ENCODE data around the gene OR4S2. TPM values are rescaled to one million over a fixed set of nuclear protein-coding genes. Genes with fewer than 3 reads are reported as not detected.

OR4S2 gene
- total RNA-seq (2014; rRNA removed; shearing (Covaris generic); ENCODE audit: low replicate concordance), result not detected in 2 replicates

DNA sequence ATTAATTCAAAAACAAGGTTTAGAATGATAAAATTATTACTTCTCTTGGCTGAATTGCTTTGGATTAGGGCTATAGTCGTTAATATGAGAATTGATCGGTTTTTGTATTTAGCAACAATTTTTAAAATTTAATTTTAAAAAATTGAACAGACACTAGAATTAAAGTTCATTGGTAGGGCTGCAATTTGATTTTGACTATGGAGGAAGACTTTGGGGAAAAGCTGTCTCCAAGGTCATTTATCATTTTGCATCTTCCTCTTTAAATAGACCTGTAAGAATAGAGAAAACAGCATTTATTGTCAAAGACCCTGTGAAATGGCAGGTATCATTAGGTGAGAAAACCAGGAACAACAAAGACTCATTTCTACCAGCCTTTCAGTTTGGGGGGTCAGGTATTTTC is at the start of gene OR4S2:
TSS of gene OR4S2 (plus strand) at position 301 of the 400 bp plus-strand sequence. CDS start 2,577 bp downstream, outside the sequence.
- in situ Hi-C loops (cut with HindIII; ENCODE audit: low pct_unique_long_range_greater_than_20kb, low sequenced_read_pairs), result no loop called here
- no peak for DNase-seq (ENCODE audit: low read depth)

DNA sequence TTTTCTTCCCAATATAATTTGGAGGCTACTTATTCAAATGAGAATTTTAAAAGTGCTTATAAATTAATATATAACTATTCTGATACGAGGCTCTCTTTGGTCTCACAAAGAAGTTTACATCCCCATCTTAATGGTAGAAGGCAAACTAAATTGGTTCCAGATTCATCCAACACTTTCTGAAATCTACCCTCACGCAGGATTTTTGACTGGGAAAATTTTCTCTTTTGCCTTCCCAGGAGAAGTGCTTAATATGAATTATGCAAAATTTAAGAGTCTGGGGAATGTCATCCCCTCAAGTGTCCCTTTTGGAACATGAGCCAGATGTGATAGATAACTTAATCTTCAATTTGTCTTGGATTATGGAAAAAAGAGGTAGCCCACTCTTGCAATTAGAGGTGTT is 40.6 kb upstream of the OR4S2 start, which contains the start of gene OR4C11:
TSS of gene OR4C11 (minus strand) at position 101 of the 400 bp plus-strand sequence. CDS start 3,272 bp downstream, outside the sequence.
- no peak for DNase-seq (ENCODE audit: low read depth)
- in situ Hi-C loops (cut with HindIII; ENCODE audit: low pct_unique_long_range_greater_than_20kb, low sequenced_read_pairs), result no loop called here

DNA sequence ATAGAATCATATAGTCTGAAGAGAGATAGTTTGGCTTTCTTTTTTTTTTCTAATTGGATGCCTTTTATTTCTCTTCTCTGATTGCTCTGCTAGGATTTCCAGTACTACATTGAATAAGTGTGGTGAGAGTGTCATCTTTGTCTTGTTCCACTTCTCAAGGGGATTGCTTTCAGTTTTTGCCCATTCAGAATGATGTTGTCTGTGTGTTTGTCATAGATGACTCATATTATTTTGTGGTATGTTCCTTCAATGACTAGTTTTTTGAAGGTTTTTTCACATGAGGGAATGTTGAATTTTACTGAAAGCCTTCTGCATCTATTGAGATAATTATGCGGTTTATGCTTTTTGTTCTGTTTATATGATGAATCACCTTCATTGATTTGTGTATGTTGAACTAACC is 23.6 kb upstream of the OR4S2 start:
- in situ Hi-C loops (cut with HindIII; ENCODE audit: low pct_unique_long_range_greater_than_20kb, low sequenced_read_pairs), result no loop called here
- DNase-seq (ENCODE audit: low read depth), result no peak

GRCh38 chr11:55634813-55635212 is 13.3 kb upstream of the OR4S2 start, which contains the start of gene OR4P4:
Gene OR4P4, plus strand, starts transcription at chr11:55635113.
- in situ Hi-C loops (cut with HindIII; ENCODE audit: low pct_unique_long_range_greater_than_20kb, low sequenced_read_pairs), result no loop called here
- no peak for DNase-seq (ENCODE audit: low read depth)

DNA sequence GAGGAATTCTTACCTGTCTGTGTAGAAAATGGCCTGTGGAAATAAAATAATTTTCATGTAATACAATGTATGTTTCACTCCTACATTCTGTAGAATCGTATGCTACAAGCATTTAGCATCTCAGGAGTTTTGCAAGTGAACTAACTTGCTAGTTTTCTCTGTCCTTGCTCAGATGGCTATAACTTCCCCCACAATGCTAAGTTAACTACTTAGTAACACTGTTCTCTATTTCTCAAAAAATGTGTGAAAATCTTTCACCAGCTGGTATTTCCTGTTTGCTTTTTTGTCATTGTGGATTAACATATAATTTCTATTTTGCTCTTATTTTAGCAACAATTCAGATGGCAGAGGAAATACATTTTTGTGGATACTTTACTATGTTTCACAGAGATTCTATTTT is 4.4 kb downstream of the OR4S2 start:
- in situ Hi-C loops (cut with HindIII; ENCODE audit: low pct_unique_long_range_greater_than_20kb, low sequenced_read_pairs), result no loop called here
- no peak for DNase-seq (ENCODE audit: low read depth)

DNA sequence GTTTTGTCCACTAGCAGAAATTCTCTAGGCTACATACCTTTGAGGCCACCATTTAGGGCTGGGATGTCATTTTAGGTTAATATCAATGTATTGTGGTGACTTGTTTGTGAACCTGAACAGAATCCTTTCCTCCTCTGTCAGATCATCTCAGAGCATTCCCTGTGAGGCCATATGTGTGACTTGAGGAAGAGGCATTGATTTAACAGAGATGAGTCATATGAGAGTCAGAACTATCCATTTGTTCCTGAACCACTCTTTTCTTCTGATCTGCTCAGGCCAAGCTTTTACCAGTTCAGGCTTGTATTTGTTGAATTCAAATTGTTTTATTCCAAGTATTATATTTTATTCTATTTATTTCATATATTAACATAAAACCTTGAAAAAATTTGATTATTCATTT is 7.0 kb downstream of the OR4S2 start:
- in situ Hi-C loops (cut with HindIII; ENCODE audit: low pct_unique_long_range_greater_than_20kb, low sequenced_read_pairs), result no loop called here
- DNase-seq (ENCODE audit: low read depth), result no peak

DNA sequence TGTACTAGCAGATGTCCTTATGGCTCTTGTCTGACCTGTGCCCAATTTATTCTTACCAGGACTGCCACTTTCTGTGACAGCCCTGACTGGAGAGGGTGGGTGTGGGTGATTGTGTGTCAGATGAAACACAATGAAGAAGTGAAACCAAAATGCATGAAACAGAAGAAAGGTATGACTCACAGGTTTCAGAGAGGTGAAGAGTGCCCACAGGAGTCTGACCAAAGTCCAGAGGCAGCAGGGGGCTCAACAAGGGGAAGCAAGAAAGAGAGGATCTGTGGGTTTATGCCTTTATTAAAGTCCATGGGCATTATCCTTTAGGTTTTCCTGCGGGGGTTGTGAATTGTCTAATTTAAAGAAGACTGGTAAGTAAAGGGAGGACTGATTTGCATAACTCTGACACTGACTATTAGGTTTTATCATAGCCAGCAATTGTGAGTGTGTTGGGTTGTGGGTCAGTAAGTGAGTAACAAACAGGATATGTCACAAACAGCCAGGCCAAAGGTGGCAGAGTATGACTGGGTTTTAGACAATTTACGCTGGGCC is 10.0 kb downstream of the OR4S2 start:
- in situ Hi-C loops (cut with HindIII; ENCODE audit: low pct_unique_long_range_greater_than_20kb, low sequenced_read_pairs), result no loop called here
- DNase-seq (ENCODE audit: low read depth), result no peak

DNA sequence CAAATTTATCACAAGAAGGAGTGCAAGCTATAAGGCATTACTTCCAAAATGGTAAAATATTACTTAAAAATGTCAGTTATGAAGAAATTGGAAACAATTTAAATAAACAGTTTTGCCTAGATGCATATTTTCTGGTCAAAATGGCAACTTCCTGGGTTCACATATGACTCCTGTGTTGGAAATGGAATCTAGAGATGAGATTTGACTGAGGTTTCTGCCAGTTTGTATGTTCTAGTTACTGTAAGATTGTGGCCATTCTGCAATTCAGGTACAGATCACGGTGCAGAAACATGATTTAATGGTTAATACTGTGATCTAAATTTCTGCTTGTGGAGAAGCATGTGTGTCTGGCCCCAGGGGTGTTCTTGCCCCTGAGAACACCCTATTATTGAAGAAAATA is 10.5 kb downstream of the OR4S2 start:
- in situ Hi-C loops (cut with HindIII; ENCODE audit: low pct_unique_long_range_greater_than_20kb, low sequenced_read_pairs), result no loop called here

DNA sequence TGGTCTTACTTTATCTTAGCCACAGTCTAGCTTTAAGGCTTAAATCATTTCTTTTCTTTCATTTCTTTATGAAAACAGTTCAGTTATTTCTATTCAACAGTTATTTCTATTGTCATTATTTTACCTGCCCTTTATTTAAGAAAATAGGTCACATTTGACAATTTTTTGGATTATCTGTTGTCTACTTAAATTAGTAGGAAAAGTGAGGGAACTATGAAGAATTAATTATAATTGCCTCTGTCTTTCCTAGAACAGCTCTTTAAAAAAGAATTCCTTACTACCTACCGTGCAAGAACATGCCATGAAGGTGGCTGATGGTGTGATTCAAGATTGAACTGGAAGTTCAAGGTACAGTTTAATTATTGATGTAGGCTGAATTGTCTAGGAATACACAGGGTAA is 13.8 kb downstream of the OR4S2 start, which contains the start of gene OR4C6:
TSS of gene OR4C6 (plus strand) at position 301 of the 400 bp plus-strand sequence. CDS start 2,966 bp downstream, outside the sequence.
- no peak for DNase-seq (ENCODE audit: low read depth)
- in situ Hi-C loops (cut with HindIII; ENCODE audit: low pct_unique_long_range_greater_than_20kb, low sequenced_read_pairs), result no loop called here

More for the DNA sequence above, 10.5 kb downstream of the OR4S2 start:
- no peak for DNase-seq (ENCODE audit: low read depth)

GRCh38 chr11:55669376-55669775 is 21.2 kb downstream of the OR4S2 start:
- DNase-seq (ENCODE audit: low read depth), result no peak
- in situ Hi-C loops (cut with HindIII; ENCODE audit: low pct_unique_long_range_greater_than_20kb, low sequenced_read_pairs), result no loop called here

- DNase-seq (ENCODE audit: low read depth), result no peak
- in situ Hi-C loops (cut with HindIII; ENCODE audit: low pct_unique_long_range_greater_than_20kb, low sequenced_read_pairs), result no loop called here
These were observed 25.7 kb downstream of the OR4S2 start for GRCh38 chr11:55673860-55674259.

DNA sequence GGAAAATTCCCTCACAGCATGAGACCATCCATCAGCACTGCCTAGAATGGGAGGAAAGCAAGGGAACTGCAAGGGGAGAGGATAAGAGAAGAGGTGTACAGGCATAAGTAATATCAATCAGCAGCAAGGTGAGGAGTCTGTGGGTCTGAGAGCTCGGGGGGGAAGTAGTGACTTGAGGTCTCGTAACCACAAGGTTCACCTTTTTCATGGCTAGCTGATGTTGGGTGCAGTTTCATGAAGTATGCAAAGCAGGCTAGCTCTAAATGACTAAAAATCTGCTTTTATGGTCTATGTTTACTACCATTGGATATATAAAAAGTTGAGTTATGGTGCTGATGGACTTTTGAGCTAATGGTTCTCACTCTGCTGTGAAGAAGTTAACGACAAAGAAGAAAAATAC is 49.7 kb downstream of the OR4S2 start:
- in situ Hi-C loops (cut with HindIII; ENCODE audit: low pct_unique_long_range_greater_than_20kb, low sequenced_read_pairs), result no loop called here
- DNase-seq (ENCODE audit: low read depth), result no peak

DNA sequence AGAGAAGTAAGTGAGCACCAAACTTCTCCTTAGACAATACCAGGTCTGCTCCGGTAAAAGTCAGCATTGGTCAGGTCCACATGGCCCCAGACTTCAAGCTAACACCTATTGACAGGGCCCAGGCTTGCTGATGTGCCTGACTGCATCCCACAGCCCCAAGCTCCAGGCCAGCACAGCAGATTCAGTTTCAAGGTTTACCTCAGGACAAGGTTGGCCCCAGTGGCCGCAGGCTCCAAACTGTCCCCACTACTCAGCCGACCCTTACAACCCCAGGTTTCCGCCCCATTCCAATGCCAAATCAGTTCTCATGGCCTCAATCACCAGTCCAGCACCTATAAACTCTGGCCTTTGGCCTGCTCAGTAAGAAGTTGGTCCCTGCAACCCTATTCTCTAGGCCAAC is 53.3 kb downstream of the OR4S2 start:
- in situ Hi-C loops (cut with HindIII; ENCODE audit: low pct_unique_long_range_greater_than_20kb, low sequenced_read_pairs), result no loop called here
- DNase-seq (ENCODE audit: low read depth), result no peak

Other genes with a start within 250 kb of the OR4S2 start
- gene OR4C15, start 93.9 kb upstream of the OR4S2 start, total RNA-seq (2014; rRNA removed; shearing (Covaris generic); ENCODE audit: low replicate concordance), result not detected in 2 replicates
- gene OR4C16, start 76.2 kb upstream of the OR4S2 start, total RNA-seq (2014; rRNA removed; shearing (Covaris generic); ENCODE audit: low replicate concordance), result not detected in 2 replicates
- not detected in 2 replicates for gene OR4C11, start 40.7 kb upstream of the OR4S2 start, total RNA-seq (2014; rRNA removed; shearing (Covaris generic); ENCODE audit: low replicate concordance)
- not detected in 2 replicates for gene OR4P4, start 13.2 kb upstream of the OR4S2 start, total RNA-seq (2014; rRNA removed; shearing (Covaris generic); ENCODE audit: low replicate concordance)
- gene OR4C6, start 13.9 kb downstream of the OR4S2 start, total RNA-seq (2014; rRNA removed; shearing (Covaris generic); ENCODE audit: low replicate concordance), result not detected in 2 replicates
- not detected in 2 replicates for gene OR5D13, start 125.1 kb downstream of the OR4S2 start, total RNA-seq (2014; rRNA removed; shearing (Covaris generic); ENCODE audit: low replicate concordance)
- not detected in 2 replicates for gene OR5D14, start 147.2 kb downstream of the OR4S2 start, total RNA-seq (2014; rRNA removed; shearing (Covaris generic); ENCODE audit: low replicate concordance)
- gene OR5L1, start 163.0 kb downstream of the OR4S2 start, total RNA-seq (2014; rRNA removed; shearing (Covaris generic); ENCODE audit: low replicate concordance), result not detected in 2 replicates
- gene OR5D18, start 171.3 kb downstream of the OR4S2 start, total RNA-seq (2014; rRNA removed; shearing (Covaris generic); ENCODE audit: low replicate concordance), result not detected in 2 replicates
- not detected in 2 replicates for gene OR5L2, start 178.9 kb downstream of the OR4S2 start, total RNA-seq (2014; rRNA removed; shearing (Covaris generic); ENCODE audit: low replicate concordance)
- not detected in 2 replicates for gene OR5D16, start 190.4 kb downstream of the OR4S2 start, total RNA-seq (2014; rRNA removed; shearing (Covaris generic); ENCODE audit: low replicate concordance)
- gene TRIM51, start 235.0 kb downstream of the OR4S2 start, total RNA-seq (2014; rRNA removed; shearing (Covaris generic); ENCODE audit: low replicate concordance), result not detected in 2 replicates